Measurements from ENCODE around the gene DUS2.
"Not testable (repeated sequence)": the region's sequence is repeated elsewhere in the genome, so short reads cannot be mapped to it uniquely, and the experiment has no call there.

Gene DUS2

GRCh38 chr16:67998779-67999688, 24.1 kb upstream of the DUS2 start, which contains the start of gene DPEP2:
Gene DPEP2, minus strand, starts transcription at chr16:67999484. Its CDS starts 6,272 bp downstream, at chr16:67993212.
- not testable (repeated sequence) for DNase-seq (ENCODE audit: low read depth)

DNA sequence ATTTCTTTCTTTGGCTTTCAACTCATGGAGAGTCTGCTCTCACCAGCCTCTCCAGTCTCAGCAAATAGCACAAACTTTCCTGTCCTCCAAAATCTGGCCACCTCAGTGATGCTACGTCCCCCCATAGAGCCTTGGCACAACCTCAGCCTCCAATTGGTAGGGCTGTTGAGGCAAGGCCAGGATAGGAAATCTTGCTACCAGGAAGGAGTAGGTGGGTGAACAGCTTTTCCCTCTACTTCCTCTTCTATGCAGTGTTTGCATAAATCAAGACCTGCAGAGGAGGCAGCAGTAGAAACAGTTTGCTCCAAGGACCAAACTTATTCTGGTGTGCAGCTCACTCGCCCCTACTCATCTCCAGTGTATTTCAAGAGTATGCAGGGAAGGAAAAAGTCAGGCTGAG, 23.1 kb upstream of the DUS2 start:
- DNase-seq (ENCODE audit: low read depth), result no peak

DNA sequence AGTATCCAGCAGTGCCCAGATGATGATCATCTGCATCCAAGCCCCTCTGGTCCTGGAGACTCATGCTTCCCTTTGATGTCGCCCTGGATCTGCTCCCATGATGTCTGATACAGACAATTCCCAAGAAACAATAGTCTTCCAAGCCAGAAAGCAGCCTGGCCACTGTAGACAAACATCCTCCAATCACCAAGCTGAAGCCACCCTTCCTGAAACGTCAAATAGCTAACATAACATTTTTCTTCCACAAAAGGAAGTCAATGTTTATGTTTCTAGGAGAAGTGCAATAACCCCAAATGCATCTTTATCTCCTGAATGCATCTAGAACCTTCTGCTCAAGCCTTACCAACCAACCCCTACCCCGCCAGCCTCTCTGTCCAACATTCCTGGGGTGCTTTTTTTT, 22.6 kb upstream of the DUS2 start:
- no peak for DNase-seq (ENCODE audit: low read depth)

- no peak for DNase-seq (ENCODE audit: low read depth)
These were observed 20.1 kb upstream of the DUS2 start for GRCh38 chr16:68003031-68003430.

DNA sequence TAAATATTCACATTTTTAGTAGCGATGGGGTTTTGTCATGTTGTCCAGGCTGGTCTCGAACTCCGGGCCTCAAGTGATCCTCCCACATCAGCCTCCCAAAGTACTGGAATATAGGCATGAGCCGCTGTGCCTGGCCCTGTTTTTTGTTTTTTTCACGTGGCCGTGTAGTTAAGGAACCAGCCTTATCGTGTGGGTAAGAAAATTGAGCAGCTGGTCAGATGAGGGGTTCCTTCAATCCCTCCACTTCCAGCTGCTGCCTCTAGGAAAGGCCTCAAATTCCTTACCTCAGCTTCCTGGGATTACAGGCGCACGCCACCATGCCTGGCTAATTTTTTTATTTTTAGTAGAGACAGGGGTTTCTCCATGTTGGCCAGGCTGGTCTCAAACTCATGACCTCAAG, 17.9 kb upstream of the DUS2 start:
- no peak for DNase-seq (ENCODE audit: low read depth)

GRCh38 chr16:68005786-68006286, 17.2 kb upstream of the DUS2 start:
- no peak for DNase-seq (ENCODE audit: low read depth)

DNA sequence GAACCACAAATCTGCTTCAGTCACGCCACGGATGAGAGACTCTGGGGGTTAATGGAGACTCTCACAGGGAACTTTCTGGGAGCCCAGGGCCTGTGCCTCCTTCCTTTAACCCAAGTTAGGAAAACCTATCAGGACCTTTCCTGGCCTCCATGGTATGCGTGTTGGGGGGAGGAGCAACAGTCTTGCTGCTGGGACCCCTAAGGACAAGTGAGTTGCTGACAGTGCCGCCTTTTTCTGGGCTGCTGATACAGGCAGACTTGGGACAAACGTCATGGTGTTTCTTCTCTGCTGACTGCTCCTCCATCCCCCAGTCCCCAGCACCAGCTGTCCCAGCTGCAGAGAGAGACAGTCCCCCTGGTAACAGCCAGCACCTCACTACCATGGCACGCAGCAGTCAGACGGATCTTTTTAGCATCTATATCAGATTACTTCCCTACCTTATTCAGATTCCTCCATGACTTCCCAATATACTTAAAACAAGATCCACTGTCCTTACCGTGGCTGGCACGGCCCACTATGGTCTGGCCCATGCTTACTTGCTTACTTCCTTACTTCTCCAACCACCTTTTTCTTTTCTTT, 13.8 kb upstream of the DUS2 start:
- no peak for DNase-seq (ENCODE audit: low read depth)

GRCh38 chr16:68009872-68010271, 13.2 kb upstream of the DUS2 start:
- not testable (repeated sequence) for DNase-seq (ENCODE audit: low read depth)

GRCh38 chr16:68013440-68013839, 9.6 kb upstream of the DUS2 start:
- DNase-seq (ENCODE audit: low read depth), result no peak

DNA sequence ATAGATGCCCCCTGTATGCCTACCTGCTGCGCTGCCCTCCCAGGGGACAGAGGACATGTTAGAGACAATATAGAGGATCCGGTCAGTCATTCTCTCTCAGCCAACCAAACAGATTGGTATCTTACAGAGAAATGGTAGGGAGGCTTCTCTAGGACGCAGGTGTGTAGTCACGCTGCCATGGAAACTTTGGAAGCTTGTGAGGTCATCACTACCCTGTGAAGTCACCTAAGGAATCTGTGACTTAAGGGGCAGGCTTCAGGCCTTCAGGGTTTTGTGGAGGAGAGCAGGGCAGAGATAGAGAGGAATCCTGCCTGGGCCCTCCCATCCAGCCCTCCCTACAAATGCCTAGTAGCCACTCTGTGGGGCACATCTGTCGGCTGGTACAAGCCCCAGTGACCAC, 7.4 kb upstream of the DUS2 start, which contains the start of gene DPEP2NB:
TSS of gene DPEP2NB (minus strand) at position 231 of the 400 bp plus-strand sequence. CDS start at position 90, 141 bp downstream.
- DNase-seq (ENCODE audit: low read depth), result no peak

DNA sequence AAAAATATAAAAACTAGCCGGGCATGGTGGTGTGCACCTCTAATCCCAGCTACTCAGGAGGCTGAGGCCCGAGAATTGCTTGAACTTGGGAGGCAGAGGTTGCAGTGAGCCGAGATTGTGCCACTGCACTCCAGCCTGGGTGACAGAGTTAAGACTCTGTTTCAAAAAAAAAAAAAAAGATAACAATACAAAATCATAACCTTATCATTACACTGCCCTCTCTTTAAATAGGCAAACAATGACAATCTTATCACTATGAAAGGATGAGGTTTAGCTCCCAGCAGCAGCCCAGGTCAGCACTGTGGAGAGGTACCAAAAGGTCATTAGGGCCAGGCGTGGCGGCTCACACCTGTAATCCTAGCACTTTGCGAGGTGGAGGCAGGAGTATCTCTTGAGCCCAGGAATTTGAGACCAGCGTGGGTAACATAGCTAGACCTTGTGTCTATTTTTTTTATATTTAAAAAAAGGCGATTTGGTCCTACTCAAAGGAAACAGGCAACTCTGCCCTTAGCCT, 3.9 kb upstream of the DUS2 start:
- no peak for DNase-seq (ENCODE audit: low read depth)

- DNase-seq (ENCODE audit: low read depth), result no peak
These were observed 1.6 kb upstream of the DUS2 start for GRCh38 chr16:68021490-68021889.

DNA sequence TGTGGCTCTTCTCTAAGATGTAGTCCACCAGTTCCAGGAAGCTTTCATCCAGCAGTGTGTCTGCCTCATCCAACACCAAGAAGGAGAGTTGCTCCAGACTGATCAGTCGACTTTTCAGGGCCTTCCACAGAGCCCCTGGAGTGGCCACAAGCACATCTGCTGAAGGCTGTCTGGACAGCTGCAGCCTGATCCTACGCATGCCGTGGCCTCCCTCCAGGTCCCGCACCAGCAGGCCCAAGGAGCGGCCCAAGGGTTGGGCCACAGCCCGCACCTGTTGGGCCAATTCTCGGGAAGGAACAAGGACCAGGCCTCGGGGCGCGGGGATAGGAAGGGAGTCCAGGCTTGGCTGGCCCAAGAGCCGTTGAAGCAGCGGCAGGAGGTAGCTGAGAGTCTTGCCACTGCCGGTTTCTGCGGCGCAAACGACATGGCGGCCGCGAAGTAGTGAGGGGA, 781 bp upstream of the DUS2 start:
- no peak for DNase-seq (ENCODE audit: low read depth)

DNA sequence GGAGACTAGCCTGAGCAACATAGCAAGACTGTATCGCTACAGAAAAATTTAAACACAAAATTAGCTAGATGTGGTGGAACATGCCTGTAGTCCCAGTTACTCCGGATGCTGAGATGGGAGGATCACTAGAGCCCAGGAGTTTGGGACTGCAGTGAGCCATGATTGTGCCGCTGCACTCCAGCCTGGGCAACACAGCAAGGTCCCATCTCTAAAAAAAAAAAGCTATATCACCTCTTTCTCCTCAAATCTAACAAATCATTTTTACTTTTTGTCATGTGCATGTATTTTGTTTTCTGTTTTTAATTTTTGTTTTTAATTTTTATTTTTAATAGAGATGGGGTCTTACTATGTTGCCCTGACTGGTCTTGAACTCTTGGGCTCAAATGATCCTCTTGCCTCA, 5.9 kb downstream of the DUS2 start:
- DNase-seq (ENCODE audit: low read depth), result no peak

DNA sequence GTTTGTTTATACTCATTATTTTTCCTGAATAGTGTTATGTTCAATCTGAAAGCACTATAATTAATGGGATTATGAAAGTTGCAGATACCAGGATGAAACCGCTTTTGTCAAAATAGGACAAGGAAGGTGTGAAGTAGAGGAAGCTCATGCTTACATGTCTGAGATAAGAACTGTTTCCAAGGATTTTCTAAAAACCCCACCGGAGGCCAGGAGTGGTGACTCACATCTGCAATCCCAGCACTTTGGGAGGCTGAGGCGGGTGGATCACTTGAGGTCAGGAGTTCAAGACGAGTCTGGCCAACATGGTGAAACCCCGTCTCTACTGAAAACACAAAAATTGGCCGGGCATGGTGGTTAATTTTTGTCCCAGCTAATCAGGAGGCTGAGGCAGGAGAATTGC, 7.0 kb downstream of the DUS2 start:
- DNase-seq (ENCODE audit: low read depth), result not testable (repeated sequence)

DNA sequence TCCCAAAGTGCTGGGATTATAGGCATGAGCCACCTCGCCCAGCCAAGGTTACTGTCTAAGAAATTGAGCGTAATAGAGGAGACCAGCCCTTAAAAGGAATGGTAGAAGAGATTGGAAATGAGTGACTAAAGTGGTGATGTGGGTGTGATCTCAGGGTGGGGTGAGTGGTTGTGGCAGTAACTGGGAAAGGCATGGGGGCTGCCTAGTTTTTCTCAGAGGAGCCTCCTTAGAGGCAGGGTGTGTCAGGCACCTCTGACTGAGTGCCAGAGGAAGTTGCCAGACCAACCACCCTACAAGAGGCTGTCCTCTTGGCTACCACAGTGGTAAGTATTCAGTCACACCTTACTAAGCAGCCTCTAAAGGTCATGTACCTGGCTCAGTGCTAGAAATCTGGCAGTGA, 8.9 kb downstream of the DUS2 start:
- no peak for DNase-seq (ENCODE audit: low read depth)

- DNase-seq (ENCODE audit: low read depth), result no peak
These were observed 10.0 kb downstream of the DUS2 start for GRCh38 chr16:68033101-68033500.

DNA sequence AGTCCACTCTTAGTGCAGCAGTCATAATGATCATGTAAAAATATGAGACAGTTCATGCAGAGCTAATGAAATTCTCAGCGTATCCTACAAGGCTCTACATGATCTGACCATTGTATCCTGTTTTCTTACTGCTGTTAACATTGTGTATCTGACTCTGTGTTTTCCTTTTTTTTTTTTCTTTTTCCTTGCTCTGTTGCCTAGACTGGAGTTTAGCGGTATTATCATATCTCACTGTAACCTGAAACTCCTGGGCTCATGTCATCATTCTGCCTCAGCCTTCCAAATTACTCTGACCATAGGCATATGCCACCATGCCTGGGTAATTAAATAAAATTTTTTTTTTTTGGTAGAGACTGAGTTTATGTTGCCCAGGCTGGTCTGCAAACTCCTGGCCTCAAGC, 12.1 kb downstream of the DUS2 start:
- DNase-seq (ENCODE audit: low read depth), result no peak

DNA sequence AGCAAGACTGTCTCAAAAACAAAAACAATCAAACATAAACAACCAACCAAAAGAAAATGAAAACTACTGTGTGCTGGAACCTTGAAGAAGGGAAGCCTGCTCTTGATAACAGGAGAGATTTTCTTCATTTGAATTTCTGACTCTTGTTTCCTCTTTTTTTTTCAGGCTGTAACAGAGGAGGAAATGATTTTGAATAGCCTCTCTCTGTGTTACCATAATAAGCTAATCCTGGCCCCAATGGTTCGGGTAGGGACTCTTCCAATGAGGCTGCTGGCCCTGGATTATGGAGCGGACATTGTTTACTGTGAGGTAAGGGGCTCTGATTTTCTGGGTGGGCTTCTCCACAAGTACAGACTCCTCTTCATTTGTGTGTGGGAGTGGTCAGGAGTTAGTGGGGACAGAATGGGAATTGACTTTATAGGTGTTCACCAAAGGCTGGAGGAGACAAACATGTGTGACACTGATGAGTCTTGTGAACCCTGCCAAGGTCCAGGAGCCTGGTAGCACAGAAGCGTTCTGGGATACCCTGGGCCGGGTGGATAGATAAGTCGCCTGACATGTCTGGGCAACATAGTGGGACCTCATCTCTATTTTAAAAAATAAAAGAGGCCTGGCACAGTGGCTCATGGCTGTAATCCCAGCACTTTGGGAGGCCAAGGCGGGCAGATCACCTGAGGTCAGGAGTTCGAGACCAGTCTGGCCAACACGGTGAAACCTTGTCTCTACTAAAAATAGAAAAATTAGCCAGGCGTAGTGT, 14.9 kb downstream of the DUS2 start:
- DNase-seq (ENCODE audit: low read depth), result no peak

GRCh38 chr16:68040506-68041288, 17.6 kb downstream of the DUS2 start:
- DNase-seq (ENCODE audit: low read depth), result no peak

DNA sequence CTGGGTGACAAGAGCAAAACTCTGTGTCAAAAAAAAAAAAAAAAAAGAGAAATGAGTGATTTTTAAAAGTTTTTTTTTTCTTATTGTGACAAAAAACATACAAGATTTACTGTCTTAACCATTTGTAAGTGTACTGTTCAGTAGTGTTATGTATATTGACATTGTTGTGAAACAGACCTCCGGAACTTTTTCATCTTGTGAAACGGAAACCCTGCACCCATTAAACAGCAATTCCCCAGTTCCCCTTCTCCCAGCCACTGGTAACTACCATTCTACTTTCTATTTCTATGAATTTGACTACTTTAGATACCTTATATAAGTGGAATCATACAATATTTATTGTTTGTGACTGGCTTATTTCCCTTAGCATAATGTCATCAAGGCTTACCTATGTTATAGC, 18.7 kb downstream of the DUS2 start:
- no peak for DNase-seq (ENCODE audit: low read depth)
